ENCODE measurements around the gene NCK1. TPM values are rescaled to one million over a fixed set of nuclear protein-coding genes. Genes with fewer than 3 reads are reported as not detected.

The NCK1 gene
- total RNA-seq, 1 experiment from 2014 or later = 25.6 TPM

GRCh38 chr3:136960838-136961836 is 99.1 kb downstream of the NCK1 start (continued):
- TF ChIP-seq REST (IDR thresholded peaks at IDR 0.05; ENCODE audit: low read depth) = no peak
- no peak; the same call in 1 of the 2 replicates for TF ChIP-seq ATF3 (IDR thresholded peaks at IDR 0.05)

GRCh38 chr3:136962927-136963326 is 100.9 kb downstream of the NCK1 start:
- Histone ChIP-seq H2AFZ (ENCODE audit: low read depth, low read length, poor library complexity, severe bottlenecking) (no peak overlapping the region), H3K79me2 (ENCODE audit: insufficient read depth, low read length) (no peaks in the 10 kb centered on the region), H3K4me1 (ENCODE audit: control insufficient read depth in 1 of 2, insufficient read depth in 2 of 2, low read length in 2 of 2) (peaks cover 17 to 23% of the 10 kb centered on the region in 2 experiments), H3K9ac (ENCODE audit: low read length) (no peak overlapping the region), H3K27ac (ENCODE audit: low read depth, low read length) (no peak overlapping the region), H3K4me2 (ENCODE audit: low read length) (no peak overlapping the region), H3K36me3 (ENCODE audit: control insufficient read depth in 1 of 2, insufficient read depth in 2 of 2, low read length in 2 of 2) (no peaks in the 10 kb centered on the region), H4K20me1 (ENCODE audit: insufficient read depth) (no peaks in the 10 kb centered on the region), H3K9me3 (ENCODE audit: control insufficient read depth in 1 of 2, insufficient read depth in 1 of 2, low read depth in 1 of 2, low read length in 2 of 2) (no peaks in the 10 kb centered on the region), H3K9me2 (ENCODE audit: insufficient read depth) (no peaks in the 10 kb centered on the region), H3K4me3 (replicated peaks in 1 of 2; ENCODE audit: low read depth in 1 of 2, low read length in 2 of 2) (no peak overlapping the region), H3K27me3 (ENCODE audit: insufficient read depth, low read length) (no peaks in the 10 kb centered on the region)
- ChIA-PET POLR2A (no interaction called here), CTCF (no interaction called here), RAD21 (ENCODE audit: low non-redundant PET in 1 of 2, low total read pairs in 2 of 2, uncharacterized antibody in 2 of 2, unreplicated experiment in 2 of 2) (no interaction called here)
- BruUV-seq (replicated peaks) = no TSS peak
- ATAC-seq = no peak
- DNase-seq (ENCODE audit: low read depth, low spot score) = no peak
- intact Hi-C loops (cut with micrococcal nuclease) = no loop called here
- TF ChIP-seq EZH2phosphoT487 (IDR thresholded peaks at IDR 0.05; ENCODE audit: borderline replicate concordance) = no peak
- no peak for TF ChIP-seq JUND (IDR thresholded peaks at IDR 0.05)
- no peak for TF ChIP-seq ZBTB33 (IDR thresholded peaks at IDR 0.05; ENCODE audit: extremely low read depth, insufficient replicate concordance, low read length)
- TF ChIP-seq EGR1 (IDR thresholded peaks at IDR 0.05; ENCODE audit: low read depth) = no peak
- TF ChIP-seq ATF3 (IDR thresholded peaks at IDR 0.05) = no peak
- no peak for TF ChIP-seq ZNF274 (IDR thresholded peaks at IDR 0.05; ENCODE audit: low read depth, low read length)
- no peak for TF ChIP-seq POLR2AphosphoS5 (IDR thresholded peaks at IDR 0.05; ENCODE audit: low read depth, low read length)
- TF ChIP-seq TCF7L2 (IDR thresholded peaks at IDR 0.05; ENCODE audit: borderline replicate concordance, extremely low read depth, insufficient read depth, insufficient read length) = no peak
- no peak for TF ChIP-seq YY1 (IDR thresholded peaks at IDR 0.05; ENCODE audit: extremely low read depth, insufficient replicate concordance, low read depth, low read length)
- TF ChIP-seq EZH2 (IDR thresholded peaks at IDR 0.05) = no peak
- TF ChIP-seq FOSL1 (IDR thresholded peaks at IDR 0.05; ENCODE audit: low read depth) = no peak
